GM15510 (cell line): ENCODE results near the gene NUP42.

Source experiments
- POLR2A ChIP-seq: IDR thresholded peaks from 3 replicates; pipeline ENCODE4 v1.6.1; 2011; ENCODE audit warnings: borderline replicate concordance; ENCODE audit not compliant: insufficient read length; ENCODE audit errors: extremely low read depth

Gene NUP42

DNA sequence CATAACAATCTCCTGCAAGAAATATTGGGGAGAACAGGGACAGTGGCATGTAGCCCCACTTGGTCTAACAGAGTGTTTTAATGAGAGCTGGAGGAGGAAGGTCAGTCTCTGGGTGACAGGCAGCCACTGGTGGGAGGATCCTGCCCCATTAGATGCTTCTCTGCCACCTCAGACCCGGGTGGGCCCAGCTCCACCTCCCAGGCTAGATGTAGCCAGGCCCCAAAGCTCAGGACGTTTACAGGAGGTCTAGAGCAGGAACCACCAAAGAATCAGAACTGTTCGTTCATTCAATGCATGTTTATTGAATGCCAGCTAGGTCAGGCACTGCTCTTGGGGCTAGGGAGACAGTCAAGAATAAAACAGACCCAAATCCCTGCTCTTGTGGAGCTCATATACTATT, 36.3 kb downstream of the NUP42 start:
- no peak for TF ChIP-seq POLR2A

DNA sequence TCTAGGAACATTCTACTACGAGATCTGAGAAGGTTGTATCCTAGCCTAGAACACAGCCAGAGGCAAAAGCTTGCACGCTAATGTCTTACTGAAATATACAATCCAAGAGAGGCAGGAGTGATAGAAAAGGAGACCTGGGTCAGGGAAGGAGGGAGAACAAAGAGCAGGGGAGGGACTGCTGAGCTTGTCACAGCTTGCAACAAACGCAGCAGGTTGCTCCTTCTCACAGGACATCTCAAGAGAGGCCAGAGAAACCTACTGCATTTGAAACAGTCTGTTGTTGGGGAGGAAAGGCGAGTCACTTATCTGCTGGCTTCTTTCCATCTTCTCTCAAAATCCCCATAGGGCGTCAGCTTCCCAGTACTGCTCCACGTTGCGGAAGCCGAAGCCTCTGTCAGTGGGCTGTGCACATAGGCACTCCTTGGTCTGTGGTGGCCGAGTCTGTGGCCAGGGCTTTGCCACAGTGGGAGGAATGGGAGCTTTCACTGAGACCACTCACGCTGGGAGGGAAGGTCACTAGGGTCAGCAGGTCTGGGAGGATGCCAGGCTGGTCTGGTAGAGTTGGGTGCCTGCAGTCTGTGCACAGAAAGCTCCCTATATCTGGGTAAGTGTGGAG, 39.0 kb downstream of the NUP42 start:
- TF ChIP-seq POLR2A = no peak

- TF ChIP-seq POLR2A = no peak
These were observed 40.7 kb downstream of the NUP42 start for GRCh38 chr7:23222439-23223030.

DNA sequence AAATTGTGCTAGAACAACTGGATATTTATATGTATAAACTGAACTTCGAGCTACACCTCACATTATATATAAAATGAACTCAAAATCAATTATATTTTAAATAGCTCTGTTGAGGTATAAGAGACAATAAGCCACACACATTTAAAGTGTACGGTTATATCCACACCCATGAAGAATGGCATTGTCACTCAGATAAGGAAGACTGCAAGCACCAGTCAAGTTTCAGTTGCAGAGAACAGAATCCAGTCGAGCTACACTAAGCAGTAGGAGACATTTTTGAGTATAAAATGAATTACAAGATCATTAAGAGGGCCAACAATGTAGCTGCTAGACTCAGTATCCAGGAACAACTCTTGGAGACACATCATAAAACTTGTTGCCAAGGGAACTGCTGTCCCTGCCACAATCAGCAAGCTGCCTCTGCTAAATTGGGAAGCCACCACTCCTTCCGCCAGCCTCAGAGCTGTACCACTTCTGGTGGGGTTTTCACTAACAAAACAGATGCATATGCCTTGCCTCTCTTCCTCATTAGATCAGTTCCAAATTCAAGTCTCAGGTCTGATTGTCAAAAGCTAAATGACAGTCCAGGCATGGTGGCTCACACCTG, 45.1 kb downstream of the NUP42 start:
- no peak for TF ChIP-seq POLR2A

- no peak for TF ChIP-seq POLR2A
These were observed 46.6 kb downstream of the NUP42 start for GRCh38 chr7:23228412-23228811.

DNA sequence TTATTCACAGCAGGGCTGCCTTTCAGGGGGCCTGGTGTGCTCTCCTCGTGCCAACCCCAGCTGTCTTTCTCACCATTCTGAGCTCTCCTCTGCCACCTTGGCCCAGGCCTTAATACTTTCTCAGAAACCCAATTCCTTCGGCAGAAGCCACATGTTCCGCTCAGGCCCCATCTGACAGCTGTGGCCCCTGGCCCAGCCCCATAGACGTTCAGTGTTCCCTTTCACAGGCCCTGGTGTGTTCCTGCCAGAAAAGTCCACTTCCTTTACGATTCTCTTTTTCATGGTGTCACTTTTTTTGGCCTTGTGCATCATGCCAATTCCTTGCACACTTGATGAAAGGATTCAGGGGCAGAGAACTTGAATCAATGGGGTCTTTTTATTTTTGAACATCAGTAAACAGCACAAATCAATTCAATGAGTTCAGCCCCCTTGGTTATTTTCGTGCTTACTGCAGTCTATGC, 48.8 kb downstream of the NUP42 start:
- no peak for TF ChIP-seq POLR2A

- no peak for TF ChIP-seq POLR2A
These were observed 51.1 kb downstream of the NUP42 start for GRCh38 chr7:23232966-23233365.

- TF ChIP-seq POLR2A = no peak
These were observed 52.9 kb downstream of the NUP42 start for GRCh38 chr7:23234569-23235296.

GRCh38 chr7:23235813-23236221, 54.0 kb downstream of the NUP42 start:
- TF ChIP-seq POLR2A = no peak

DNA sequence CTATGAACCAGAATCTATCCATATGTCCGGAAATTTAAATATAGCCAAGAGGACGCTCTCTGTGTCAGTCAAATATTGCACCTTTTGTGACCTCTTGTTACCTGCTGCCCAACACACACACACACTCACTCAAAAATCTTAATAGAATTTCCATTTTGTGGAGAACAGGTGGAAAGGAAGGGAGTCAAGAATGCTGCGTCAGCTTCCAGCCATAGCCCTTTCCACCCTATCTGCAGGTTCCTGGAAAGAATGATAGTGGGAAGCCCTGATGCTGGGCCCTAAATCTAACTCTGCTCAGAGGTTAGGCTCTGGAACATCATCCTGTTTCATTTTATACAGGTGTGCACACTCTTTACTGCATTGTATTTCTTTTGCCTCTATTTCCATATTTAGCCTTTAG, 55.2 kb downstream of the NUP42 start:
- TF ChIP-seq POLR2A = no peak

- TF ChIP-seq POLR2A = no peak
These were observed 57.3 kb downstream of the NUP42 start for GRCh38 chr7:23238983-23239652.

GRCh38 chr7:23239698-23240097, 57.9 kb downstream of the NUP42 start:
- no peak for TF ChIP-seq POLR2A

DNA sequence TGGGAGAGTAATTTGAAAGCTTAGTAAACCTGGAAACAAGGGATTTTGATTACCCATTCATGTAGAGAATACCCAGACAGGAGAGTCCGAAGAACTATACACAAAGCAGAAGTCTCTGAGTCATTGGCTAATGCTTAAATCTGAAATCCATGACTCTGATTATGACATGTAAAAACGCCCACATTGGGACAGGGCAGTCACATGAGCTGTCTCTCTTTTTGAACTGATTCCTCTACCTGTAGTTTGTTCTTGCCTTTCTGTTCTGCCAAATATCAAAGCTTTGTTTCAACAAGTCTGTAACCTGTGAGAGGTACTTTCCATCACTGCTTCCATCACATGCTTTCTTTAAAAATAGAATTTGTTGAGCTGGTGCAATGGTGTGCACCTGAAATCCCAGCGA, 60.5 kb downstream of the NUP42 start:
- TF ChIP-seq POLR2A = no peak

DNA sequence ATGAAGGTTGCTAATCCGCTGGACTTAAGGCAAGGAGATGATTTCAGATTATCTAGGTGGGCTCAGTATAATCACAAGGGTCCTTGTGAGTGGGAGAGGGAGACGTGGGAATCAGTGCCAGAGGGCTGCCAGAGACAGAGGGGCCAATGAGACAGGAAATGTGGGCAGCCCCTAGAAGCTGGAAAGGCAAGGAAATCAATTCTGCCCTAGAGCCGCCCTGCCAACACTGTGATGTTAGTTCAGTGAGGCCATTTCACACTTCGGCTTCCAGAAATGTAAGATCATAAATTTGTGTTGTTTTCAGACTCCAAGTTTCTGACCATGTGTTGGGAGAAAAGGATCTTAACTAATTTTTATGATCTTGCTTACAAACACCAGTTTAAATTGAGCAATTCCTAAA, 61.1 kb downstream of the NUP42 start:
- TF ChIP-seq POLR2A = no peak

GRCh38 chr7:23246555-23246954, 64.7 kb downstream of the NUP42 start, which contains the start of gene GPNMB:
GPNMB (plus strand) TSS chr7:23246775; CDS start chr7:23246858, 83 bp downstream.
- TF ChIP-seq POLR2A = no peak
